Superior temporal gyrus (tissue), 1 donor: ENCODE results near the gene HECW1.

Source experiments
- DNase-seq: peaks from one replicate; pipeline ENCODE4 v3.0.0-alpha.2; 2016; ENCODE audit errors: extremely low spot score

HECW1 gene

GRCh38 chr7:43437001-43437400 lies 324.6 kb downstream of the HECW1 start:
- no peak for DNase-seq

- no peak for DNase-seq
Observed at GRCh38 chr7:43438897-43439479, 326.5 kb downstream of the HECW1 start.

DNA sequence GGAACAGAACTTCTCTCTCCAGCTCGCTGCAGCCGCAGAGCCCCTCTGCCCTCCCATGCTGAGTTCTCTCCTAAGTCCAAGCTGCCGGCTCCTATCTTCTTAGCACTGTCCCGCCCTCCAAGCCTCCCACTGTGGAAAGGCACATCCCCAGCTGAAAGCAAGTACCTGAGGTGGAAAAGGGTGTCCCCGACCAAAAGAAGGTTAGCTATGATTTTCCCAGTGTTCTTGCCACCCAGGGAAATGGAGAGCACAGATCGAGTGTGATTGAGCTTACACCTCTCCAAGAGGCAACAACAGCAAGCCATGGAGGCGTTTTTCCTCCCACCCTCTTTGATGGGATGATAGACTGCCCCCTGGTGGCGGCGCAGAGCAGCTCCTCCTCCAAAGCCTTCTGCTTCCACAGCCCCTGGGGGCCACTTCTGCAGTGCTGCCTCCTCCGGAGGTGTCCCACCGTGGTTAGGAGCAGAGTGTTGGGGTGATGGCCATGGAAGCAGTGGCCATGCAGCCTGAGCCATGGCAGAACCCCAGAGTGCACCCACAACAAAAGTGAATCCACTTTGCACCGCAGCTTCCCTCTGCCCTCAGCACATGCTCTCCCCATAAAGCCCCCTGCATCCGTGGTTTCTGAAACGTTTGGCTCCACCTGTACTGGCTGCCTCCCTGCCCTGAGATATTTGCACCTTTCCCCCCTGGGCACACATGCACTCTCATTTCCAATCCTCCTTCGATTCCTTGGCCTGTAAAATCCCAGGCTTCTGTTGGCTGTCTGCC lies 327.4 kb downstream of the HECW1 start:
- no peak for DNase-seq

DNA sequence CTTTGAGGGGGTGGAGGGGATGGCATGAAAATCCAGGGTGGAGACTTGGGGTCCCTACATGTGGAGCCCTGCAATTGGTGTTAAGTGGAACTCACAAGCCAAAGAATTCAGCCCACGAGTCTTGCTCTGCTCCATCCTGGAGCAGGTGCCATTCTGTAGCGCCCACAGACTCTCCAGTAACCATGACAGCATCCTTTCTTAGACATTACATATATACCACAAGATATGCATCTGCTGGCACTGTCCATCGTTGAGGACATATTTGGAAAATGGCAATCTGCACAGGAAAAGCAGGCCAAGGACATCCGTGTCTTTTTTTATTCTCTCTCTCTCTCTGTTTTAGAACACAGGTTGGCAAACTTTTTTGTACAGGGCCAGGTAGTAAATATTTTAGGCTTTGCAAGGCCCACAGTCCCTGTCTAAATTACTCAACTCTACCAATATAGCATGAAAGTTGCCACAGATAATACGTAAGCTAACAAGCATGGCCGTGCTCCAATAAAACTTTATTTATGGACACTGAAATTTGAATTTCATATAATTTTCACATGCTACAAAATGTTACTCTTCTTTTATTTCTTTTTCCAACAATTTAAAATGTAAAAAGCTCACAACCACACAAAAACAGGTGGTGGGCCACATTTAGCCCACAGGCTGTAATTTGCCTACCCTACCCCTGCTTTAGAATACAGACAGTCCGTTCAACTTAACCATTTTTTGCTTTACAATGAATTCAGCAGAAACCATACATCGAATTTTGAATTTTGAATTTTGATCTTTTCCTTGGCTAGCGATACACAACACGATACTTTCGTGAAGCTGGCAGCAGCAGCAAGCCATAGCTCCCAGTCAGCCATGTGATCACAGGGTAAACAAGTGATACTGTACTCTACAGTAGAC lies 329.0 kb downstream of the HECW1 start:
- DNase-seq, result peak; percentile 51

DNA sequence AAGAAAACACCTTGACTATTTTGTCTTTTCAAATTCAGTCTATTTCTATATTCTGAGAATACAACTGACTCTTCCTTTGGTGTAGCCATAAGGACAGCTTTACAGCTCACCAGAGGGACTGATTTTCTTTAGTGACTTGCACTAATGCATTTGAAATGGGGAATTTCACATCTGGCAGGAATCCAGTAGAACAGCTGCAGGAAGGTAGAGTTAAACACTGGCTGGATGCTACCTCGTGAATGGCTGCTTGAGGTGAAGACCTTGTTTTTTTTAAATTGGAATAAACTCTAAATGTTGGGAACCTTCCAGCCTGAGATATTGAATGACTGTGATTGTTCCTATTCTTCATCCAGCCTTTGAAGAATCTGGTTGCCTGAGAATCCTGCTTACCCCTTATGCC lies 330.9 kb downstream of the HECW1 start:
- DNase-seq, result no peak

DNA sequence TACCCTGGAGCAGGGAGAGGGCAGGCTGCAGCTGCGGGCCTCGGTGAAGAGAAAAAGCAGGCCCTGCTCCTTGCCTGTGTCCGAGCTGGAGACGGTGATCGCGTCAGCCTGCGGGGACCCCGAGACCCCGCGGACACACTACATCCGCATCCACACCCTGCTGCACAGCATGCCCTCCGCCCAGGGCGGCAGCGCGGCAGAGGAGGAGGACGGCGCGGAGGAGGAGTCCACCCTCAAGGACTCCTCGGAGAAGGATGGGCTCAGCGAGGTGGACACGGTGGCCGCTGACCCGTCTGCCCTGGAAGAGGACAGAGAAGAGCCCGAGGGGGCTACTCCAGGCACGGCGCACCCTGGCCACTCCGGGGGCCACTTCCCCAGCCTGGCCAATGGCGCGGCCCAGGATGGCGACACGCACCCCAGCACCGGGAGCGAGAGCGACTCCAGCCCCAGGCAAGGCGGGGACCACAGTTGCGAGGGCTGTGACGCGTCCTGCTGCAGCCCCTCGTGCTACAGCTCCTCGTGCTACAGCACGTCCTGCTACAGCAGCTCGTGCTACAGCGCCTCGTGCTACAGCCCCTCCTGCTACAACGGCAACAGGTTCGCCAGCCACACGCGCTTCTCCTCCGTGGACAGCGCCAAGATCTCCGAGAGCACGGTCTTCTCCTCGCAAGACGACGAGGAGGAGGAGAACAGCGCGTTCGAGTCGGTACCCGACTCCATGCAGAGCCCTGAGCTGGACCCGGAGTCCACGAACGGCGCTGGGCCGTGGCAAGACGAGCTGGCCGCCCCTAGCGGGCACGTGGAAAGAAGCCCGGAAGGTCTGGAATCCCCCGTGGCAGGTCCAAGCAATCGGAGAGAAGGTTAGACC lies 332.5 kb downstream of the HECW1 start:
- DNase-seq, result no peak

GRCh38 chr7:43449577-43449976 lies 337.1 kb downstream of the HECW1 start:
- DNase-seq, result no peak

DNA sequence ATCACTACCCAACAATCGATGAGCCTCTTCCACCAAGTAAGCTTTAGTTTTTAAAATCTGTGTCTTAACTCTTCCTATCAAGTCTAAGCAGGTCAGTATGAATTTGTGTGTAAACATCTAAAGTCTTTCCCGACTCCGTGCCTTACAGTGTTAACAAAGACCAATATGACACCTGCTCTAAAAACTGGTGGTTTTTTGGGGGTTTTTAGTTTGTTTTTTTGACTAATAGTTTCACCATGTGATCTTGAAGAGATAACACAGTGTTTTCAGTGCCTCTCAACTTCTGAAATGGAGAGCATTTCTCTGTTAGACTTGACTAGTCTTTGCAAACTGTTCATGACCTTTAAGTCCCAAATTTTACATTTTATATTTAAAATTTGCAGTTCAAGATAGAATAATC lies 338.4 kb downstream of the HECW1 start:
- DNase-seq, result no peak

- peak; percentile 82 for DNase-seq
Observed at GRCh38 chr7:43454936-43455518, 342.6 kb downstream of the HECW1 start.

GRCh38 chr7:43456200-43456599 lies 343.8 kb downstream of the HECW1 start:
- no peak for DNase-seq

DNA sequence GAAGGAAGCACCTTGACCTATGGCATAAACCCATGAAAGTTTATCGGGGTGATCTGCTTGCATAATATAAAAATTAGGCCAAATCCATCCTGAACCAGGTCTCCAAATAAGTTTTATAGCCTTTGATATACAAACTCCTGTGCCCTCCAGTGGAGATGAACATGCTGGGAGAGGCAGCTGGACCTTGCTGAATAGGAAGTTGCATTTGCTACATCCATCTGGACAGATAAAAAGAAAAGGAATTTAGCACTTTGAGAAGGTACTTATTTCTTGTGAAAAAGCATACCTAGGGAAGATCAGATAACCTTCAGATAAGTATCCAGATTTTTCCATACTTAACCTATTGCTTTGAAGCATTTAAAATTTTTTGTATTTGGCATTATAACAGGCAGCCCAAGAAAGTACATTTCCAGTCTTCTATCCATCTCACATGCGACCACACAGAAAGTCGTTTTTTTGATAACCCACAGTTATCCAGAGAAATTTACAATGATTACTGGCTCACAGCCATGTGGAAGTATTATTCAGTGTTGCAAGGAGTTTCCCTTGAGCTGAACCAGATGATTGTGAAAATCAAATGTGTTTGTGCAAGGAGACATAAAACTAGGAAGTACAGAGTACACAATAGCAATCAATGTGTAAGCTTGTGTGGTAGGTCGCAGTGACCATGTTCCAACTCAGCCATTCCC lies 346.0 kb downstream of the HECW1 start:
- no peak for DNase-seq

DNA sequence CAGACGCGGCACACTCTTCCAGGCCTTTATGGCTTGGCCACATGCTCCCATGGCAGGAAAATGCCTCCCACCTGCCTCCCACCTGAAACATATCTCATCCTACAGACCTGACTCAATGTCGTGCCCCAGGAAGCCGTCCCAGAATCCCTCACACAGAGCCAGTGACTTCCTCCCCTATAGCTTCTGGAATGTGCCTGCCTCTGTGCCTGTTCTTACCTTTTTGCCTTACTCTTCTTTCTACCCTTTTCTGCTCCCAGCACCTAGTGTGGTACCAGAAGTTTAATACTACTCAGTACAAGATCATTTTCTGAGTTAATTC lies 346.5 kb downstream of the HECW1 start:
- DNase-seq, result no peak

DNA sequence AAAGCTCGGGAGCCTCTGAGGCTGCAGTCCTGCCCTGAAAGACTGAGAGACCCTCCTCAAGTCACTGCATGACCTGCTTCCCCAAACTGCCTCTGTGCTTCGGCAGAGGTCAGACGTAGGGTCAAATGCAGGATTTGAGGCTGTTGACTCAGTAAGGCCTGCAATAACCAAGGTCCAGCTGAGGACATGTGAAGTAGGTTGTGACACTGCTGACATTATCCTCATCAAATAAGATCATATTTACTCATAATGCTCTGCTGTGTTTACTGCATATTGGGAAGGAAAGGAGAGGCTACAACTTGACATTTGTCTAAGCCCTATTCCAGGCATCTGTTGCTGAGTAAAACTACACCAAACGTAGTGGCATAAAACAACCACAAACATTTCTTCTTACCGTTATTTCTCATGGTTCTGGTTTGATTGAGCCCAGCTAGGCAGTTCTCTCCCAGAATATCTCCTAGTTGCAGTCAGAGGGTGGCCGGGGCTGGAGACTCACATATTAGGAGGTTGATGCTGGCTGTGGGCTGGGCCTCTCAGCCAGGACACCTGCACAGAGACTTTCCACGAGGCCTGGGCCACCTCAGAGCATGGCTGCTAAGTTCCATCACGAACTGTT lies 348.4 kb downstream of the HECW1 start:
- DNase-seq, result no peak

DNA sequence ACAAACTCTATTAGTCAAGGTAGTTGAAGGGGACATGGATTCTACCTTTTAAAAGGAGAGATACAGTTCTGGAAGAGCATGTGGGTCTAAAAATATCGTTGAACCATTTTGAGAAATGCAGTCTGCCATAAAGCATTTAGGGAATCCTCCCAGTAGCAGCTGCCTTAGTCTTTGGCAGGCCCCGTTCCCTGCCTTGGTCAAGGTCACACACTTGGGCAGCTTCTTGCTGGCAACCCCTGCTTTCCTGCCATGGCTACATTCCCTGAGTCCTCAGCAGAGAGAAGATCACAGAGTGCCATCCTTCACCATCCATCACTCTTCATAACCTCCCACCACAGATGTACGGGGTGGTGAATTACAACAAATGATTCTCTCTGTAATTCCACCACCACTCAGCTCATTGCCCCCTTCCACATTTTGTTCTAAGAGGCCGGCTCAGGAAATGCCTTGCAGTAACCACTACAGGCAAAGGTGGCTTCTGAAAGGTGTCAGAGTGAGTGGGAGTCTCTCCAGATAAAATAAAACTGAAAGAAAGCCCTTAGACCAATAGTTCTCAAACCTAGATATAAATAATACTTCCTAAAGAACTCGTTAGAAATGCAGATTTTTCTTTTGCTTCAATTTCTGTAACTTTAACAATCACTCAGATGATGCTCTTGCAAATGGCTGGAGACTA lies 349.0 kb downstream of the HECW1 start:
- DNase-seq, result no peak

- DNase-seq, result no peak
Observed at GRCh38 chr7:43462836-43463235, 350.4 kb downstream of the HECW1 start.

DNA sequence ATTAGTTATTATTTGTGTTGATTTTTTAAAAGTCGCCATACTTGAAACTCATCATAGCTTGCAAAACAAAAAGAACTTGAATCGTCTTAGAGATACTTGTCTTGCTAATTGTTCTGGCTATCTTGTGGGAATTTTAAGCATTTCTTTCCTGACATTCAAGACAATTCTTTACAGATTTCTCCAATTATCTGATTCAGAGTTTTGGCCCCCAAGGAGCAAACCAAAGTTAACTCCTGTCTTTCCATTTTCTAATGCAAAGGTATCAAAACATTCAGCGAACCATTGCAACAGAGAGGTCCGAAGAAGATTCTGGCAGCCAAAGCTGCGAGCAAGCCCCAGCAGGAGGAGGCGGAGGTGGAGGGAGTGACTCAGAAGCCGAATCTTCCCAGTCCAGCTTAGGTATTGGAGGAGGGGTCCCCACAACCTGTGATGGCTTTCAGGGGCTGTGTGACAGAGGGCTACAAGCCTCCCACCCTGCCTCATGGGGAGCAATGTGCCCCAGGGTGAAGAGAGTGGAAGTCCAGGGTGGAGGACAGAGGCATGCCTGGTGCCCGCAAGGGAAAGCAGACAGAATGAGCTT lies 351.0 kb downstream of the HECW1 start:
- DNase-seq, result no peak

DNA sequence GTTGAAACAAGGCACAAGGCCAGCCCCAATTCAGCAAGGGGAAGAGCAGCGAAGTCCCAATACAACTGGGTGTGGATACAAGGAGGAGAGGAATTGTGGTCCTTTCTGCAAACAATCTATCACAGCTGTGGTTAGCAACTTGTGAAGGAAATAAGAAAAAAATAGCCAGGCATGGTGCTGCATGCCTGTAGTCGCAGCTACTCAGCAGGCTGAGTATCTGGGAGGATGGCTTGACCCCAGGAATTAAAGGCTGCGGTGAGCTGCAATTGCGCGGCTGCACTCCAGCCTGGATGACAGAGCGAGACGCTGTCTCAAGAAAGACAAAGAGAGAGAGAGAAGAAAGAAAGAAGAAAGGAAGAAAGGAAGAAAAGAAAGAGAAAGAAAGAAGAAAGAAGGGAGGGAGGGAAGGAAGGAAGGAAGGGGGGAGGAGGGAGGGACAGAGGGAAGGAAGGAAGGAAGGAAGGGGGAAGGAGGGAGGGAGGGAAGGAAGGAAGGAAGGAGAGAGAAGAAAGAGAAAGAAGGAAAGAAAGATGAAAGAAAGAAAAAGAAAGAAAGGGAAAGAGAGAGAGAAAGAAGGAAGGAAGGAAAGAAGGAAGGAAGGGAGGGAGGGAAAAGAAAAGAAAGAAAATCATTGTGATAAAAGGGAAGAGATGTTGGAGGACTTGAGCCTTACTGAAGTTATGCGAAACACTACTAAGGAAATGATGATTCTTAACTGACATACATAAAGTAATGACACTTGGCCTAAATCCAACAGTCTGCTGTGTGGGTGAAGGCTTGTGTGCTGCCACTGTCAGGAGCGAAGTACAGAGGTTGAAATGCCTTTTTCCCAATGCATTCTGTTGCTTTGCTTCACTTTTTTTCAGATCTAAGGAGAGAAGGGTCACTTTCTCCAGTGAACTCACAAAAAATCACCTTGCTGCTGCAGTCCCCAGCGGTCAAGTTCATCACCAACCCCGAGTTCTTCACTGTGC lies 353.4 kb downstream of the HECW1 start:
- no peak for DNase-seq

DNA sequence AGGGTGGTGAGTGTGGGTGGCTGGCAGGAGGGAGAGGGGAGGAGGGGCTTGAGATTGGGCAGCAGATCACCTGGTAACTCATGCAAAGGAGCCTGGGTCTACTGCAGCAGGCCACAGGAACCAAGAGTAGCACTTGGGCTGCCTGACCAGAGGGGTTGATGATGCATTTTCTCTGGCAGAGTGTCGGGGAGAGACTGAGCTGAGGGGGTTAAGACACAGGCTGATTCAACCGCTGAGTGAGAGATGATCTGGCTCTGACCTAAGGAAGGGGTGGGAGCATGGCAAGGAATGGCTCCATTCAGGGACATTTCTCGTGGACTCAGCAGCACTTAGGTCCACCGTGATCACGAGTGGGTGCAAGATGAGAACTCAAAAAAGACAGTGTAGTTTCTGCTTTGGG lies 355.0 kb downstream of the HECW1 start:
- DNase-seq, result no peak
